ENCODE measurements around the gene CDH24.

Gene CDH24

GRCh38 chr14:23045419-23046357, 11.6 kb downstream of the CDH24 start:
- DNase-seq (ENCODE audit: low spot score): no peak

GRCh38 chr14:23044840-23045239, 12.5 kb downstream of the CDH24 start:
- DNase-seq (ENCODE audit: low spot score): no peak

- DNase-seq (ENCODE audit: low spot score): no peak
Measured at GRCh38 chr14:23043754-23044153, 13.6 kb downstream of the CDH24 start.

- DNase-seq (ENCODE audit: low spot score): no peak
Measured at GRCh38 chr14:23043145-23043544, 14.2 kb downstream of the CDH24 start.

- DNase-seq (ENCODE audit: low spot score): no peak
Measured at GRCh38 chr14:23042162-23042965, 15.0 kb downstream of the CDH24 start, which contains the start of gene PSMB11. TSS of gene PSMB11 (plus strand) at chr14:23042212. CDS start at chr14:23042226, 14 bp downstream.

GRCh38 chr14:23041729-23042128, 15.6 kb downstream of the CDH24 start:
- DNase-seq (ENCODE audit: low spot score): no peak

GRCh38 chr14:23040100-23040499, 17.2 kb downstream of the CDH24 start:
- DNase-seq (ENCODE audit: low spot score): no peak

- no peak for DNase-seq (ENCODE audit: low spot score)
Measured at GRCh38 chr14:23035303-23036144, 21.8 kb downstream of the CDH24 start.

- DNase-seq (ENCODE audit: low spot score): peak; percentile 92
Measured at GRCh38 chr14:23034498-23035302, 22.6 kb downstream of the CDH24 start, which contains the start of gene PSMB5. TSS of gene PSMB5 (minus strand) at chr14:23034900. CDS start at chr14:23034881, 19 bp downstream.

- no peak for DNase-seq (ENCODE audit: low spot score)
Measured at GRCh38 chr14:23033801-23034497, 23.4 kb downstream of the CDH24 start.

GRCh38 chr14:23033251-23033727, 24.0 kb downstream of the CDH24 start:
- no peak for DNase-seq (ENCODE audit: low spot score)

GRCh38 chr14:23030936-23031335, 26.4 kb downstream of the CDH24 start:
- DNase-seq (ENCODE audit: low spot score): no peak

- peak; percentile 33 for DNase-seq (ENCODE audit: low spot score)
Measured at GRCh38 chr14:23028799-23029198, 28.5 kb downstream of the CDH24 start.

GRCh38 chr14:23025151-23025814, 32.0 kb downstream of the CDH24 start:
- no peak for DNase-seq (ENCODE audit: low spot score)

GRCh38 chr14:23024612-23025075, 32.7 kb downstream of the CDH24 start:
- DNase-seq (ENCODE audit: low spot score): no peak

- DNase-seq (ENCODE audit: low spot score): no peak
Measured at GRCh38 chr14:23023795-23024152, 33.5 kb downstream of the CDH24 start.

GRCh38 chr14:23023022-23023794, 34.1 kb downstream of the CDH24 start:
- DNase-seq (ENCODE audit: low spot score): no peak

- no peak for DNase-seq (ENCODE audit: low spot score)
Measured at GRCh38 chr14:23021889-23022442, 35.4 kb downstream of the CDH24 start.

Measured in CD4-positive, alpha-beta T cell treated with Interleukin-15 for 4 hours (primary cell).